ENCODE measurements around the gene TMIGD1.

TMIGD1 gene

DNA sequence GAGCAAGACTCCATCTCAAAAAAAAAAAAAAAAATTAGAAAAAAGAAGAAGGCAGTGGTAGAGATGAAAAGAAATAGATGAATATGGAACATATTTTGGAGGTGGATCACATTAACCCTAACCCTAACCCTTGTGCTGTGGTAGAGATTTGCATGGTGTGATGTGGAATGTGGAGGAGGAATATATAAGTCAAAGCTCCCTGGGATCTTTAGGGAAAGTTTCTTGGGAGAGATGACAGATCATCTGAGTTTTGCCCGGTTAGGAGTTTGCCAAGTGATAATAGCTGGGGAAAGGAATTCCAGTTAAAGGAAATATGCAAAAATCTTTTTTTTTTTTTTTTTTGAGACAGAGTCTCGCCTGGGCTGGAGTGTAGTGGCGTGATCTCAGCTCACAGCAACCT lies 29.1 kb downstream of the TMIGD1 start:
- Histone ChIP-seq H2AK5ac (ENCODE audit: low read length, severe bottlenecking) (no peak overlapping the region), H3K18ac (ENCODE audit: low read depth in 1 of 2, low read length in 2 of 2) (no peak overlapping the region), H2BK5ac (ENCODE audit: low read depth, low read length, poor library complexity, severe bottlenecking) (no peak overlapping the region), H3K27ac (ENCODE audit: low read length, poor library complexity, severe bottlenecking) (no peak overlapping the region), H3K4ac (ENCODE audit: low read depth in 1 of 2, low read length in 2 of 2) (no peak overlapping the region), H3K9me3 (ENCODE audit: control insufficient read depth, low read length) (no peaks in the 10 kb centered on the region), H3K14ac (ENCODE audit: low read length in 2 of 2) (no peak overlapping the region), H2BK12ac (ENCODE audit: low read length in 2 of 2) (no peak overlapping the region), H3K23ac (ENCODE audit: low read length in 2 of 2) (no peak overlapping the region), H3K79me1 (replicated peaks; ENCODE audit: low read length, poor library complexity, severe bottlenecking) (no peaks in the 10 kb centered on the region), H3K4me1 (ENCODE audit: control insufficient read depth, insufficient read depth, low read depth, low read length) (peaks cover 2% of the 10 kb centered on the region), H3K4me3 (ENCODE audit: insufficient read depth in 1 of 2, low read depth in 1 of 2, low read length in 2 of 2) (no peak overlapping the region), H3K36me3 (ENCODE audit: control insufficient read depth in 1 of 2, insufficient read depth in 2 of 2, low read depth in 1 of 2, low read length in 2 of 2) (no peaks in the 10 kb centered on the region), H4K8ac (ENCODE audit: low read length) (no peak overlapping the region), H2AFZ (ENCODE audit: low read depth, low read length) (no peak overlapping the region), H3K9ac (ENCODE audit: low read length) (no peak overlapping the region), H2BK120ac (ENCODE audit: low read depth, low read length) (no peak overlapping the region), H3K4me2 (ENCODE audit: low read length, poor library complexity, severe bottlenecking) (no peak overlapping the region), H4K91ac (ENCODE audit: low read length) (no peak overlapping the region), H3K27me3 (ENCODE audit: control insufficient read depth in 1 of 2, insufficient read depth in 1 of 2, low read length in 2 of 2) (no peaks in the 10 kb centered on the region), H2BK15ac (ENCODE audit: low read depth, poor library complexity, severe bottlenecking) (no peak overlapping the region)
- WGBS = 95% methylated on average over 1 of the region's 3 CpGs
- no peak for DNase-seq

DNA sequence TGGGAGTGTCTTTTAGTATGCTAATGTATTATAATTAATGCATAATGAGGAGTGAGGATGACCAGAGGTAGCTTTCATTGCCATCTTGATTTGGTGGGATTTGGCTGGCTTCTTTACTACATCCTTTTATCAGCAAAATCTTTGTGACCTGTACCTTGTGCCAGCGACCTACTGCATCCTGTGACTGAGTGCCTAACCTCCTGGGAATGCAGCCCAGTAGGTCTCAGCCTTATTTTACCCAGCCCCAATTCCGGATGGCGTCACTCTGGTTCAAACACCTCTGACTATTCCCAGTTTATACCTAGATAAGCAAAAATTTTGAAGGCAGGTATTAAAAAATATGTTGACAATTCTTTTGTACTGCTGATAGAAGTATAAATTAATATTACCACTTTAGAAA lies 31.6 kb downstream of the TMIGD1 start:
- WGBS = 91% methylated on average over 1 of the region's 3 CpGs
- Histone ChIP-seq H2BK120ac (ENCODE audit: low read depth, low read length) (no peak overlapping the region), H2BK12ac (ENCODE audit: low read length in 2 of 2) (no peak overlapping the region), H3K4me3 (ENCODE audit: insufficient read depth in 1 of 2, low read depth in 1 of 2, low read length in 2 of 2) (no peak overlapping the region), H3K23ac (ENCODE audit: low read length in 2 of 2) (no peak overlapping the region), H3K18ac (ENCODE audit: low read depth in 1 of 2, low read length in 2 of 2) (no peak overlapping the region), H2BK15ac (ENCODE audit: low read depth, poor library complexity, severe bottlenecking) (no peak overlapping the region), H3K9ac (ENCODE audit: low read length) (no peak overlapping the region), H3K9me3 (ENCODE audit: control insufficient read depth, low read length) (no peaks in the 10 kb centered on the region), H3K36me3 (ENCODE audit: control insufficient read depth in 1 of 2, insufficient read depth in 2 of 2, low read depth in 1 of 2, low read length in 2 of 2) (no peaks in the 10 kb centered on the region), H4K91ac (ENCODE audit: low read length) (no peak overlapping the region), H3K4ac (ENCODE audit: low read depth in 1 of 2, low read length in 2 of 2) (no peak overlapping the region), H2AK5ac (ENCODE audit: low read length, severe bottlenecking) (no peak overlapping the region), H3K4me2 (ENCODE audit: low read length, poor library complexity, severe bottlenecking) (no peak overlapping the region), H3K14ac (ENCODE audit: low read length in 2 of 2) (no peak overlapping the region), H3K79me1 (replicated peaks; ENCODE audit: low read length, poor library complexity, severe bottlenecking) (no peaks in the 10 kb centered on the region), H4K8ac (ENCODE audit: low read length) (no peak overlapping the region), H3K27ac (ENCODE audit: low read length, poor library complexity, severe bottlenecking) (no peak overlapping the region), H3K4me1 (ENCODE audit: control insufficient read depth, insufficient read depth, low read depth, low read length) (no peaks in the 10 kb centered on the region), H2AFZ (ENCODE audit: low read depth, low read length) (no peak overlapping the region), H2BK5ac (ENCODE audit: low read depth, low read length, poor library complexity, severe bottlenecking) (no peak overlapping the region), H3K27me3 (ENCODE audit: control insufficient read depth in 1 of 2, insufficient read depth in 1 of 2, low read length in 2 of 2) (no peaks in the 10 kb centered on the region)
- DNase-seq = no peak

- DNase-seq = no peak
- H3K4ac ChIP-seq (ENCODE audit: low read depth in 1 of 2, low read length in 2 of 2) = no peak overlapping the region
Observed at GRCh38 chr17:30300818-30301217, 33.0 kb downstream of the TMIGD1 start.

GRCh38 chr17:30299000-30299399 lies 34.9 kb downstream of the TMIGD1 start:
- no peak for DNase-seq
- H3K27ac ChIP-seq (ENCODE audit: low read length, poor library complexity, severe bottlenecking) = no peak overlapping the region
- H3K23ac ChIP-seq (ENCODE audit: low read length in 2 of 2) = no peak overlapping the region
- no peak overlapping the region for H2BK120ac ChIP-seq (ENCODE audit: low read depth, low read length)
- H3K79me1 ChIP-seq (replicated peaks; ENCODE audit: low read length, poor library complexity, severe bottlenecking) = no peaks in the 10 kb centered on the region
- H3K4me3 ChIP-seq (ENCODE audit: insufficient read depth in 1 of 2, low read depth in 1 of 2, low read length in 2 of 2) = no peak overlapping the region
- no peaks in the 10 kb centered on the region for H3K27me3 ChIP-seq (ENCODE audit: control insufficient read depth in 1 of 2, insufficient read depth in 1 of 2, low read length in 2 of 2)
- H4K91ac ChIP-seq (ENCODE audit: low read length) = no peak overlapping the region
- no peak overlapping the region for H2AFZ ChIP-seq (ENCODE audit: low read depth, low read length)
- no peaks in the 10 kb centered on the region for H3K9me3 ChIP-seq (ENCODE audit: control insufficient read depth, low read length)
- no peaks in the 10 kb centered on the region for H3K4me1 ChIP-seq (ENCODE audit: control insufficient read depth, insufficient read depth, low read depth, low read length)
- H2BK15ac ChIP-seq (ENCODE audit: low read depth, poor library complexity, severe bottlenecking) = no peak overlapping the region
- no peak overlapping the region for H3K18ac ChIP-seq (ENCODE audit: low read depth in 1 of 2, low read length in 2 of 2)
- no peak overlapping the region for H3K4ac ChIP-seq (ENCODE audit: low read depth in 1 of 2, low read length in 2 of 2)
- no peak overlapping the region for H2BK12ac ChIP-seq (ENCODE audit: low read length in 2 of 2)
- H4K8ac ChIP-seq (ENCODE audit: low read length) = no peak overlapping the region
- no peaks in the 10 kb centered on the region for H3K36me3 ChIP-seq (ENCODE audit: control insufficient read depth in 1 of 2, insufficient read depth in 2 of 2, low read depth in 1 of 2, low read length in 2 of 2)
- H3K9ac ChIP-seq (ENCODE audit: low read length) = no peak overlapping the region
- H2AK5ac ChIP-seq (ENCODE audit: low read length, severe bottlenecking) = no peak overlapping the region
- WGBS = 93% methylated on average over 1 of the region's 1 CpG
- no peak overlapping the region for H2BK5ac ChIP-seq (ENCODE audit: low read depth, low read length, poor library complexity, severe bottlenecking)
- no peak overlapping the region for H3K4me2 ChIP-seq (ENCODE audit: low read length, poor library complexity, severe bottlenecking)
- no peak overlapping the region for H3K14ac ChIP-seq (ENCODE audit: low read length in 2 of 2)

More at GRCh38 chr17:30300818-30301217, 33.0 kb downstream of the TMIGD1 start:
- Histone ChIP-seq H3K23ac (ENCODE audit: low read length in 2 of 2) (no peak overlapping the region), H3K79me1 (replicated peaks; ENCODE audit: low read length, poor library complexity, severe bottlenecking) (no peaks in the 10 kb centered on the region), H2BK12ac (ENCODE audit: low read length in 2 of 2) (no peak overlapping the region), H4K91ac (ENCODE audit: low read length) (no peak overlapping the region), H3K27ac (ENCODE audit: low read length, poor library complexity, severe bottlenecking) (no peak overlapping the region), H3K4me3 (ENCODE audit: insufficient read depth in 1 of 2, low read depth in 1 of 2, low read length in 2 of 2) (no peak overlapping the region), H3K14ac (ENCODE audit: low read length in 2 of 2) (no peak overlapping the region), H3K27me3 (ENCODE audit: control insufficient read depth in 1 of 2, insufficient read depth in 1 of 2, low read length in 2 of 2) (no peaks in the 10 kb centered on the region), H2AK5ac (ENCODE audit: low read length, severe bottlenecking) (no peak overlapping the region), H3K9me3 (ENCODE audit: control insufficient read depth, low read length) (no peaks in the 10 kb centered on the region), H2BK15ac (ENCODE audit: low read depth, poor library complexity, severe bottlenecking) (no peak overlapping the region), H2BK5ac (ENCODE audit: low read depth, low read length, poor library complexity, severe bottlenecking) (no peak overlapping the region), H3K18ac (ENCODE audit: low read depth in 1 of 2, low read length in 2 of 2) (no peak overlapping the region), H4K8ac (ENCODE audit: low read length) (no peak overlapping the region), H2BK120ac (ENCODE audit: low read depth, low read length) (no peak overlapping the region), H3K4me2 (ENCODE audit: low read length, poor library complexity, severe bottlenecking) (no peak overlapping the region), H2AFZ (ENCODE audit: low read depth, low read length) (no peak overlapping the region), H3K36me3 (ENCODE audit: control insufficient read depth in 1 of 2, insufficient read depth in 2 of 2, low read depth in 1 of 2, low read length in 2 of 2) (no peaks in the 10 kb centered on the region), H3K4me1 (ENCODE audit: control insufficient read depth, insufficient read depth, low read depth, low read length) (no peaks in the 10 kb centered on the region), H3K9ac (ENCODE audit: low read length) (no peak overlapping the region)

All from mesenchymal stem cell (in vitro differentiated cells and primary cell).